SW480 (cell line): ENCODE measurements around the gene NXPH4.

Experiments used
- DNase-seq: peaks from one replicate; pipeline ENCODE4 v3.0.0-alpha.2; 2016; ENCODE audit warnings: low spot score

Gene NXPH4

GRCh38 chr12:57232156-57232756, 15.7 kb downstream of the NXPH4 start:
- no peak for DNase-seq

GRCh38 chr12:57233357-57234232, 17.0 kb downstream of the NXPH4 start:
- DNase-seq, result no peak

- DNase-seq, result no peak
These were observed 17.6 kb downstream of the NXPH4 start for GRCh38 chr12:57234233-57234570.

GRCh38 chr12:57234571-57235016, 18.0 kb downstream of the NXPH4 start:
- DNase-seq, result no peak

- DNase-seq, result no peak
These were observed 18.6 kb downstream of the NXPH4 start for GRCh38 chr12:57235017-57235727.

- no peak for DNase-seq
These were observed 19.1 kb downstream of the NXPH4 start for GRCh38 chr12:57235728-57236131.

- DNase-seq, result no peak
These were observed 19.8 kb downstream of the NXPH4 start for GRCh38 chr12:57236201-57236924.

GRCh38 chr12:57236925-57237595, 20.5 kb downstream of the NXPH4 start:
- peak; percentile 71 for DNase-seq

- peak; percentile 63 for DNase-seq
These were observed 21.0 kb downstream of the NXPH4 start for GRCh38 chr12:57237596-57237931.

- peak; percentile 69 for DNase-seq
These were observed 21.6 kb downstream of the NXPH4 start for GRCh38 chr12:57237932-57238853.

GRCh38 chr12:57238854-57239554, 22.4 kb downstream of the NXPH4 start:
- DNase-seq, result peak; percentile 82

- peak; percentile 55 for DNase-seq
These were observed 23.0 kb downstream of the NXPH4 start for GRCh38 chr12:57239587-57240065.

- peak; percentile 94 for DNase-seq
These were observed 23.7 kb downstream of the NXPH4 start for GRCh38 chr12:57240066-57240921.

GRCh38 chr12:57240926-57241401, 24.4 kb downstream of the NXPH4 start:
- DNase-seq, result peak; percentile 34

GRCh38 chr12:57241402-57242310, 25.1 kb downstream of the NXPH4 start:
- DNase-seq, result no peak

GRCh38 chr12:57242329-57242690, 25.7 kb downstream of the NXPH4 start:
- no peak for DNase-seq

GRCh38 chr12:57242691-57243454, 26.3 kb downstream of the NXPH4 start:
- peak; percentile 91 for DNase-seq
